GM19043 (cell line): ENCODE results near the gene HS6ST2.

Source experiments
- ATAC-seq: cut with Tn5 transposase; IDR thresholded peaks from one replicate; pipeline ENCODE4 v1.9.1; 2021; ENCODE audit warnings: low read depth; ENCODE audit not compliant: unreplicated experiment

The HS6ST2 gene

GRCh38 chrX:132809581-132809980 lies 148.8 kb downstream of the HS6ST2 start:
- no peak for ATAC-seq

- no peak for ATAC-seq
These were observed 150.9 kb downstream of the HS6ST2 start for GRCh38 chrX:132807411-132808030.

GRCh38 chrX:132802033-132802432 lies 156.4 kb downstream of the HS6ST2 start:
- no peak for ATAC-seq

GRCh38 chrX:132795181-132795580 lies 163.2 kb downstream of the HS6ST2 start:
- no peak for ATAC-seq

- ATAC-seq = no peak
These were observed 166.7 kb downstream of the HS6ST2 start for GRCh38 chrX:132791714-132792113.

GRCh38 chrX:132790329-132790728 lies 168.1 kb downstream of the HS6ST2 start:
- ATAC-seq = no peak

- ATAC-seq = no peak
These were observed 172.2 kb downstream of the HS6ST2 start for GRCh38 chrX:132786217-132786616.

GRCh38 chrX:132778917-132779316 lies 179.5 kb downstream of the HS6ST2 start:
- ATAC-seq = no peak

GRCh38 chrX:132776486-132777210 lies 181.8 kb downstream of the HS6ST2 start:
- no peak for ATAC-seq

- no peak for ATAC-seq
These were observed 183.1 kb downstream of the HS6ST2 start for GRCh38 chrX:132775263-132775823.

- ATAC-seq = no peak
These were observed 184.3 kb downstream of the HS6ST2 start for GRCh38 chrX:132774010-132774714.

GRCh38 chrX:132769609-132770008 lies 188.8 kb downstream of the HS6ST2 start:
- no peak for ATAC-seq

GRCh38 chrX:132766452-132766851 lies 192.0 kb downstream of the HS6ST2 start:
- no peak for ATAC-seq

GRCh38 chrX:132763528-132763927 lies 194.9 kb downstream of the HS6ST2 start:
- ATAC-seq = no peak

GRCh38 chrX:132758759-132759158 lies 199.7 kb downstream of the HS6ST2 start:
- ATAC-seq = no peak

GRCh38 chrX:132757066-132757623 lies 201.3 kb downstream of the HS6ST2 start:
- no peak for ATAC-seq

- ATAC-seq = no peak
These were observed 202.0 kb downstream of the HS6ST2 start for GRCh38 chrX:132756439-132756838.

- ATAC-seq = no peak
These were observed 207.3 kb downstream of the HS6ST2 start for GRCh38 chrX:132751063-132751690.

GRCh38 chrX:132750331-132751062 lies 207.9 kb downstream of the HS6ST2 start:
- ATAC-seq = no peak

- no peak for ATAC-seq
These were observed 209.0 kb downstream of the HS6ST2 start for GRCh38 chrX:132749406-132749805.
